Measurements from ENCODE around the gene MNT.

MNT gene

DNA sequence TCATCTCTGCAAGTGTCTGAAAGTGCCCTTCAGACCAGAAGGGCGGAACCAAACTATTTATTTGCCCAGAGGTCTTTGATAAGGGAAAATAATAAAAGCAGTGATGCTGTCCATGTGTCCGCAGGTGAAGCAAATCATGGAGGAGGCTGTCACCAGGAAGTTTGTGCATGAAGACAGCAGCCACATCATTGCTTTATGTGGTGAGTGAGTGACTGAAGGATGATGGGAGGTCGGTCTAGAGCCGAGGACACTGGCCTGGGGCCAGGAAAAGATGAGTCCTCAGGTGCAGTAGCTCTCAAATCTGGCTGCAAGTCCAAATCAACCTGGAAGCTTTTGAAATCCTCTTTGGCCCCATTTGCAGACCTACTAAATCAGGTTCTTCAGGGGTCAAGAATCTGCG is 57.4 kb downstream of the MNT start:
- Histone ChIP-seq H3K27ac (no peak overlapping the region), H3K4me3 (ENCODE audit: low read depth, low read length) (no peak overlapping the region), H3K36me3 (replicated peaks) (no peaks in the 10 kb centered on the region), H3K27me3 (replicated peaks) (no peaks in the 10 kb centered on the region)
- TF ChIP-seq, protein P1, sequence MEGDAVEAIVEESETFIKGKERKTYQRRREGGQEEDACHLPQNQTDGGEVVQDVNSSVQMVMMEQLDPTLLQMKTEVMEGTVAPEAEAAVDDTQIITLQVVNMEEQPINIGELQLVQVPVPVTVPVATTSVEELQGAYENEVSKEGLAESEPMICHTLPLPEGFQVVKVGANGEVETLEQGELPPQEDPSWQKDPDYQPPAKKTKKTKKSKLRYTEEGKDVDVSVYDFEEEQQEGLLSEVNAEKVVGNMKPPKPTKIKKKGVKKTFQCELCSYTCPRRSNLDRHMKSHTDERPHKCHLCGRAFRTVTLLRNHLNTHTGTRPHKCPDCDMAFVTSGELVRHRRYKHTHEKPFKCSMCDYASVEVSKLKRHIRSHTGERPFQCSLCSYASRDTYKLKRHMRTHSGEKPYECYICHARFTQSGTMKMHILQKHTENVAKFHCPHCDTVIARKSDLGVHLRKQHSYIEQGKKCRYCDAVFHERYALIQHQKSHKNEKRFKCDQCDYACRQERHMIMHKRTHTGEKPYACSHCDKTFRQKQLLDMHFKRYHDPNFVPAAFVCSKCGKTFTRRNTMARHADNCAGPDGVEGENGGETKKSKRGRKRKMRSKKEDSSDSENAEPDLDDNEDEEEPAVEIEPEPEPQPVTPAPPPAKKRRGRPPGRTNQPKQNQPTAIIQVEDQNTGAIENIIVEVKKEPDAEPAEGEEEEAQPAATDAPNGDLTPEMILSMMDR (IDR thresholded peaks at IDR 0.05; ENCODE audit: low read depth, low read length, missing control alignments), result no peak
- in situ Hi-C loops (cut with HindIII; ENCODE audit: low pct_ligation_motif_present, low sequenced_read_pairs), result no loop called here
- DNase-seq, result no peak

DNA sequence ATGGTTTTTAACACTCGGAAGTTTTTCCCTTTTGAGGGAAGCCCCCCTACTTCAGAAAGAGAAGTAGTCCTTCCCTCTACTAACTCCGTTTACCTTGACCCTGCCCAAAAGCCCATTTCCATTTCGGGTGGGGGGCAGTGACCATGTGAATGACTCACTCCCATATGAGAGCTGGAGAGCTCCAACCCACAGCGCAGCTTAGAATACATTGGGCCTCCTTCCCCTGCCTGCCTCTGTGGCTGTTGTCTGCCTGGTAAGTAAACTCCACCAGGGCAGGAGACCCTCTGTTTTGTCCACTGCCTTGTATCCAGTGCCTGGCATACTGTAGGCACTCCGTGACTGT is 62.6 kb downstream of the MNT start:
- no peak overlapping the region for H3K27ac ChIP-seq
- H3K4me3 ChIP-seq (ENCODE audit: low read depth, low read length), result peak overlapping the region; percentile 94
- in situ Hi-C loops (cut with HindIII; ENCODE audit: low pct_ligation_motif_present, low sequenced_read_pairs), result no loop called here
- TF ChIP-seq, protein P1 (IDR thresholded peaks at IDR 0.05; ENCODE audit: low read depth, low read length, missing control alignments), result no peak
- H3K36me3 ChIP-seq (replicated peaks), result peaks cover 18% of the 10 kb centered on the region
- DNase-seq, result no peak
- H3K27me3 ChIP-seq (replicated peaks), result no peaks in the 10 kb centered on the region

DNA sequence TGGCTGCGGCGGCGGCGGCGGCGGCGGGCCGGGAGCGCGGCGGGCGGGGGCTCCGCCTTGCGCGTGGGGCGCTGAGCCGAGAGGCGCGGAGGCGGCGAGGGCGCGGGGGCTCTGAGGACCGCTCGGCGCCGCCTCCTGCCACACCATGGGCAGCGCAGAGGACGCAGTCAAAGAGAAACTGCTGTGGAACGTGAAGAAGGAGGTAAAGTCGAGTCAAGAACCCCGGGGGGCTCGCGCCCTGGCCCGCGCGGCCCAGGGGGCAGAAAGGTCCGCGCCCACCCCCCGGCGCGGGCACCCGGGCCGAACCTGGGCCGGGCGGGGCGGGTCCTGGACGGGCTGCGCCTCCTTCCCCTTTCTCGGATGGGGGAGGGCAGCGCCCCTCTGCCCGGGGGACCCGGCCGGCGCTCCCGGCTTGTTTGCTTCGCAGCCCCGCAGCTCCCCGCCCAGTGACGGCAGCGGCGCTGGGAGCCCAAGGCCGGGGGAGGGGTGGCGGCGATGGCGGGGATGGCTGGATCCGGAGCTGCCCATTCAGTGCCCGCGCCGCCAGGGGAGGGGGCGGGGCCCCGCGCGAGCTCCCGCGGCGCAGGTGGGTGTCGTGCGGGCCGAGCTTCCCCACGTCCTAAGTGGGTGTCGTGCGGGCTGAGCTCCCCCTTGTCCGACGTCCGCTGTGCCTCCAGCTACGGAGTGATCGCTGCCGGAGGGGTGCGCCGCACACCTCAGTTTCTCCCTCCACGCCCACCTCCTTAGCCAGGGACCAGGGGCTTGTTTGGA is 63.1 kb downstream of the MNT start:
- no peak for DNase-seq
- TF ChIP-seq, protein P1 (IDR thresholded peaks at IDR 0.05; ENCODE audit: low read depth, low read length, missing control alignments), result no peak
- in situ Hi-C loops (cut with HindIII; ENCODE audit: low pct_ligation_motif_present, low sequenced_read_pairs), result no loop called here

DNA sequence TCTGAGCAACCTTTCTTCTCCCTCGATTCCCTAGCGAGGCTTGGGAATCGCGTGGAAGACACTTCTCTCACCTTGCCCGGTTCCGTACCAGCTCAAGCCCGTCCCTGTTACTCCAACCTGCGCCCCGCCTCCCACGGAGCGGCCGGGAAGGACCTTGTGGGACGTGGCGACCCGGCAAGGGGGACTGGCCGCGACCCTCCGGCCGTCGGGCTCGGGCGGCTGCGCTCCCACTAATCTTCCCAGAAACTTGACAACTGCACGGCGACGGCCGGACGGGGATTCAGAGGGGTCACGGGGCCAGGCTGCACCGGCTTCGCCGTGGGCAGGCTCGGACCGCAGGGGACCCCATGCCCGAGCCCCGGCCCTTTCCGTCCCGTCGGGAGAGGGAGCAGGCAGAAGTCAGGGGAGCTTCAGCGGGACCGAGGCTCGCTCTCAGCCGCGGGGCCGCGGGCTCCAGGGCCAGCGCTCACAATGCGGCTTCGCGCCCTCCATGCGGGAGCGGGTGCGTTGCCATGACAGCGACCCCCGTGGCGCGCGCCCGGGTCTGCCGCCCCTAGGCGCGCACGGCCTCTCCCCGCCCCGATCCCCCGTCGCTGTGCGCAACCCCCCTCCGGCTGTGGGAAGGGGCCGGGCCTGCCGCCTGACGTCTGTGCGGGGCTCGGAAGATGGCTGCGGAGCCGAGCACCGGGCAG is 63.9 kb downstream of the MNT start, which contains the start of gene SGSM2:
Gene SGSM2, plus strand, starts transcription at position 650 of the 692 bp plus-strand sequence. CDS start 188 bp downstream, outside the sequence.
- TF ChIP-seq, protein P1 (IDR thresholded peaks at IDR 0.05; ENCODE audit: low read depth, low read length, missing control alignments), result no peak

More for the DNA sequence above, 63.1 kb downstream of the MNT start:
- Histone ChIP-seq H3K4me3 (ENCODE audit: low read depth, low read length) (peak overlapping the region; percentile 94), H3K27ac (peak overlapping the region; percentile 51), H3K27me3 (replicated peaks) (no peaks in the 10 kb centered on the region), H3K36me3 (replicated peaks) (peaks cover 24% of the 10 kb centered on the region)

DNA sequence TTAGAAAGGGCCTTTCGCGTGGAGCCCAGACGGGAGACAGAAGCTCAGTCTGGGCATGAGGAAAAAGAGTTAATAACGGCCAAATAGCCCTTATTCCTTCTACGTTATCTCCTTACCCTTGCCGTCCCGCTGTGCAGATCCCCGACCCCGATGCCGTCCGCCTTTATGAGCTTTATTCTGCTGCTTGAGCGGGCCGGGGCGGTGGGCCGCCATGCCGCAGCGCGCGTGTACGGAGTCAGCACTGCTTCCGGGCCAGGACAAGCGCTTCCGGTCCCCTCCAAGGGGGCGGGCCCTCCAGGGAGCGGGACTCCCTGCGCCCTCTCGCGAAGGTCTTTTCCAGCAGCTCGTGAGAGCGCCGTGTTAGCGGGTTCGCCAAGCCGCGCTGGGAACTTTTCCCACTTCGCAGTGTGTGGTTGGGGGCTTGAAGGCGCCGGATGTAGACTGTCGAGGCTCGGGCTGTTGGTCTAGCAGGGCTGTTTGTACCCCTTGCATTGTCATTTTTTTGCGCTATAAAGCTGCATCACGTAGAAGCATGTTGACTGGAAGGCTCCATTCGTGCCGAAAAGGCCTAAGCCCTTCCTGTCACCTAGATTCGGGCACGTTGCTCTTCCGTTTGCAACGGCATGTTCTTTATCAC is 64.5 kb downstream of the MNT start, which contains the start of gene TSR1:
Gene TSR1, minus strand, starts transcription at position 243 of the 637 bp plus-strand sequence. Its CDS starts 30 bp downstream, at position 213.
- H3K27me3 ChIP-seq (replicated peaks), result no peaks in the 10 kb centered on the region
- peak within 1 kb of the TSS; percentile 94 for H3K4me3 ChIP-seq (ENCODE audit: low read depth, low read length)
- peaks cover 35% of the 10 kb centered on the region for H3K36me3 ChIP-seq (replicated peaks)
- DNase-seq, result peak; percentile 87
- TF ChIP-seq, protein P1 (IDR thresholded peaks at IDR 0.05; ENCODE audit: low read depth, low read length, missing control alignments), result peak; percentile 49
- H3K27ac ChIP-seq, result peak within 1 kb of the TSS; percentile 61
- in situ Hi-C loops (cut with HindIII; ENCODE audit: low pct_ligation_motif_present, low sequenced_read_pairs), result no loop called here

More for the DNA sequence above, 63.9 kb downstream of the MNT start, which contains the start of gene SGSM2:
- peaks cover 28% of the 10 kb centered on the region for H3K36me3 ChIP-seq (replicated peaks)
- in situ Hi-C loops (cut with HindIII; ENCODE audit: low pct_ligation_motif_present, low sequenced_read_pairs), result no loop called here
- no peak for DNase-seq
- H3K27ac ChIP-seq, result peak within 1 kb of the TSS; percentile 61
- peak within 1 kb of the TSS; percentile 94 for H3K4me3 ChIP-seq (ENCODE audit: low read depth, low read length)
- no peaks in the 10 kb centered on the region for H3K27me3 ChIP-seq (replicated peaks)

Data from brain microvascular endothelial cell (primary cell).